ENCODE data around the gene KIF26B. TPM values are rescaled to one million over a fixed set of nuclear protein-coding genes. Genes with fewer than 3 reads are reported as not detected.

KIF26B gene
- total RNA-seq, 2 experiments from 2014 or later, result 0.60 to 0.84 TPM

GRCh38 chr1:245520611-245521010, 365.8 kb downstream of the KIF26B start:
- no peaks in the 10 kb centered on the region for H3K36me3 Mint-ChIP-seq
- no peaks in the 10 kb centered on the region for H3K9me3 Mint-ChIP-seq
- H3K4me3 Mint-ChIP-seq, result no peak overlapping the region
- no peak for DNase-seq
- no peak overlapping the region for H3K27ac Mint-ChIP-seq
- no peaks in the 10 kb centered on the region for H3K27me3 Mint-ChIP-seq
- H3K4me1 Mint-ChIP-seq, result no peaks in the 10 kb centered on the region

- Mint-ChIP-seq H3K9me3 (no peaks in the 10 kb centered on the region), H3K27ac (no peak overlapping the region), H3K4me3 (no peak overlapping the region), H3K36me3 (no peaks in the 10 kb centered on the region), H3K27me3 (peaks cover 16% of the 10 kb centered on the region), H3K4me1 (no peaks in the 10 kb centered on the region)
- no peak for DNase-seq
These were observed 371.4 kb downstream of the KIF26B start for GRCh38 chr1:245526141-245526540.

GRCh38 chr1:245528258-245528635, 373.5 kb downstream of the KIF26B start:
- Mint-ChIP-seq H3K9me3 (no peaks in the 10 kb centered on the region), H3K4me3 (no peak overlapping the region), H3K4me1 (no peaks in the 10 kb centered on the region), H3K27ac (no peak overlapping the region), H3K36me3 (no peaks in the 10 kb centered on the region), H3K27me3 (peaks cover 16% of the 10 kb centered on the region)
- DNase-seq, result no peak

- peaks cover 19% of the 10 kb centered on the region for H3K27me3 Mint-ChIP-seq
- H3K27ac Mint-ChIP-seq, result no peak overlapping the region
- H3K9me3 Mint-ChIP-seq, result no peaks in the 10 kb centered on the region
- no peak for DNase-seq
- no peak overlapping the region for H3K4me3 Mint-ChIP-seq
- H3K4me1 Mint-ChIP-seq, result no peaks in the 10 kb centered on the region
- H3K36me3 Mint-ChIP-seq, result no peaks in the 10 kb centered on the region
These were observed 376.2 kb downstream of the KIF26B start for GRCh38 chr1:245530937-245531336.

- Mint-ChIP-seq H3K4me1 (no peaks in the 10 kb centered on the region), H3K27ac (no peak overlapping the region), H3K36me3 (no peaks in the 10 kb centered on the region), H3K9me3 (no peaks in the 10 kb centered on the region), H3K27me3 (peaks cover 6% of the 10 kb centered on the region), H3K4me3 (no peak overlapping the region)
- no peak for DNase-seq
These were observed 383.2 kb downstream of the KIF26B start for GRCh38 chr1:245537992-245538391.

- Mint-ChIP-seq H3K9me3 (no peaks in the 10 kb centered on the region), H3K36me3 (no peaks in the 10 kb centered on the region), H3K27ac (no peak overlapping the region), H3K4me1 (no peaks in the 10 kb centered on the region), H3K27me3 (peaks cover 6% of the 10 kb centered on the region), H3K4me3 (no peak overlapping the region)
- no peak for DNase-seq
These were observed 383.9 kb downstream of the KIF26B start for GRCh38 chr1:245538671-245539070.

GRCh38 chr1:245541369-245541768, 386.6 kb downstream of the KIF26B start:
- H3K27ac Mint-ChIP-seq, result no peak overlapping the region
- no peaks in the 10 kb centered on the region for H3K36me3 Mint-ChIP-seq
- H3K4me3 Mint-ChIP-seq, result no peak overlapping the region
- H3K4me1 Mint-ChIP-seq, result no peaks in the 10 kb centered on the region
- H3K27me3 Mint-ChIP-seq, result peaks cover 3% of the 10 kb centered on the region
- no peaks in the 10 kb centered on the region for H3K9me3 Mint-ChIP-seq
- no peak for DNase-seq

- Mint-ChIP-seq H3K27ac (no peak overlapping the region), H3K27me3 (peaks cover 3% of the 10 kb centered on the region), H3K36me3 (no peaks in the 10 kb centered on the region), H3K4me1 (no peaks in the 10 kb centered on the region), H3K4me3 (no peak overlapping the region), H3K9me3 (no peaks in the 10 kb centered on the region)
- no peak for DNase-seq
These were observed 387.6 kb downstream of the KIF26B start for GRCh38 chr1:245542365-245542764.

- H3K9me3 Mint-ChIP-seq, result no peaks in the 10 kb centered on the region
- H3K4me3 Mint-ChIP-seq, result no peak overlapping the region
- no peaks in the 10 kb centered on the region for H3K4me1 Mint-ChIP-seq
- H3K36me3 Mint-ChIP-seq, result no peaks in the 10 kb centered on the region
- no peak overlapping the region for H3K27ac Mint-ChIP-seq
- no peak for DNase-seq
- H3K27me3 Mint-ChIP-seq, result peaks cover 12% of the 10 kb centered on the region
These were observed 389.5 kb downstream of the KIF26B start for GRCh38 chr1:245544236-245544635.

GRCh38 chr1:245546875-245547274, 392.1 kb downstream of the KIF26B start:
- DNase-seq, result no peak
- Mint-ChIP-seq H3K4me1 (no peaks in the 10 kb centered on the region), H3K27ac (no peak overlapping the region), H3K27me3 (peaks cover 12% of the 10 kb centered on the region), H3K36me3 (no peaks in the 10 kb centered on the region), H3K9me3 (no peaks in the 10 kb centered on the region), H3K4me3 (no peak overlapping the region)

- peaks cover 12% of the 10 kb centered on the region for H3K27me3 Mint-ChIP-seq
- no peak for DNase-seq
- H3K4me1 Mint-ChIP-seq, result no peaks in the 10 kb centered on the region
- H3K4me3 Mint-ChIP-seq, result no peak overlapping the region
- H3K9me3 Mint-ChIP-seq, result no peaks in the 10 kb centered on the region
- no peaks in the 10 kb centered on the region for H3K36me3 Mint-ChIP-seq
- no peak overlapping the region for H3K27ac Mint-ChIP-seq
These were observed 395.4 kb downstream of the KIF26B start for GRCh38 chr1:245549996-245550719.

- no peaks in the 10 kb centered on the region for H3K4me1 Mint-ChIP-seq
- H3K4me3 Mint-ChIP-seq, result no peak overlapping the region
- H3K9me3 Mint-ChIP-seq, result no peaks in the 10 kb centered on the region
- H3K36me3 Mint-ChIP-seq, result no peaks in the 10 kb centered on the region
- no peak overlapping the region for H3K27ac Mint-ChIP-seq
- no peak for DNase-seq
- H3K27me3 Mint-ChIP-seq, result peaks cover 12% of the 10 kb centered on the region
These were observed 395.9 kb downstream of the KIF26B start for GRCh38 chr1:245550720-245551043.

- Mint-ChIP-seq H3K4me1 (no peaks in the 10 kb centered on the region), H3K9me3 (no peaks in the 10 kb centered on the region), H3K27me3 (peaks cover 12% of the 10 kb centered on the region), H3K36me3 (no peaks in the 10 kb centered on the region), H3K27ac (no peak overlapping the region), H3K4me3 (no peak overlapping the region)
- DNase-seq, result no peak
These were observed 396.8 kb downstream of the KIF26B start for GRCh38 chr1:245551536-245551935.

GRCh38 chr1:245552331-245552730, 397.5 kb downstream of the KIF26B start:
- H3K9me3 Mint-ChIP-seq, result no peaks in the 10 kb centered on the region
- no peaks in the 10 kb centered on the region for H3K4me1 Mint-ChIP-seq
- H3K4me3 Mint-ChIP-seq, result no peak overlapping the region
- no peak for DNase-seq
- H3K36me3 Mint-ChIP-seq, result no peaks in the 10 kb centered on the region
- H3K27ac Mint-ChIP-seq, result no peak overlapping the region
- H3K27me3 Mint-ChIP-seq, result peaks cover 12% of the 10 kb centered on the region

GRCh38 chr1:245556057-245556456, 401.3 kb downstream of the KIF26B start:
- H3K4me1 Mint-ChIP-seq, result no peaks in the 10 kb centered on the region
- no peaks in the 10 kb centered on the region for H3K36me3 Mint-ChIP-seq
- no peak for DNase-seq
- H3K4me3 Mint-ChIP-seq, result no peak overlapping the region
- H3K9me3 Mint-ChIP-seq, result no peaks in the 10 kb centered on the region
- H3K27ac Mint-ChIP-seq, result no peak overlapping the region
- H3K27me3 Mint-ChIP-seq, result no peaks in the 10 kb centered on the region

- DNase-seq, result no peak
- Mint-ChIP-seq H3K27ac (no peak overlapping the region), H3K4me3 (no peak overlapping the region), H3K36me3 (no peaks in the 10 kb centered on the region), H3K4me1 (no peaks in the 10 kb centered on the region), H3K27me3 (no peaks in the 10 kb centered on the region), H3K9me3 (no peaks in the 10 kb centered on the region)
These were observed 403.3 kb downstream of the KIF26B start for GRCh38 chr1:245558069-245558468.
